HL-60 (cell line): ENCODE results near the gene MBD2.

Experiments used
- DNase-seq, 2 experiments: peaks; one replicate each; pipeline ENCODE4 v3.0.0-alpha.2; 2010 to 2020; ENCODE audit warnings: low read depth in 1 of 2, low spot score in 1 of 2
- H3K27ac ChIP-seq: fragments of 250-450 bp; sonication (Bioruptor Pico); replicated peaks from 2 replicates; pipeline ENCODE4 v1.5.1; 2020; ENCODE audit warnings: mild to moderate bottlenecking, moderate library complexity
- H3K27me3 ChIP-seq: fragments of 250-450 bp; sonication (Bioruptor Pico); 2 replicates; pipeline ENCODE4 v1.5.1; 2021; ENCODE audit warnings: mild to moderate bottlenecking, moderate library complexity; ENCODE audit not compliant: insufficient read depth, poor library complexity, severe bottlenecking
- H3K4me3 ChIP-seq: replicated peaks from 2 replicates; pipeline ENCODE4 v1.5.1; 2011; ENCODE audit warnings: mild to moderate bottlenecking, control low read depth, low read length; ENCODE audit not compliant: insufficient read depth
- GABPA ChIP-seq: IDR thresholded peaks from 2 replicates; pipeline ENCODE4 v1.6.1; 2012; ENCODE audit warnings: low read depth
- POLR2AphosphoS5 ChIP-seq: IDR thresholded peaks from 2 replicates; pipeline ENCODE4 v1.6.1; 2012; ENCODE audit warnings: low read depth
- SPI1 ChIP-seq: IDR thresholded peaks from 2 replicates; pipeline ENCODE4 v1.6.1; 2012; ENCODE audit warnings: low read depth, mild to moderate bottlenecking, borderline replicate concordance
- TF ChIP-seq, protein P1 (sequence below): IDR thresholded peaks from one replicate; pipeline ENCODE4 v1.5.1; 2011; ENCODE audit warnings: low read length, control low read depth, inconsistent platforms; ENCODE audit not compliant: insufficient read depth
- TF ChIP-seq, protein P2 (sequence below): IDR thresholded peaks from 2 replicates; pipeline ENCODE4 v1.6.1; 2012; ENCODE audit warnings: low read depth; ENCODE audit not compliant: insufficient replicate concordance

MBD2 gene

DNA sequence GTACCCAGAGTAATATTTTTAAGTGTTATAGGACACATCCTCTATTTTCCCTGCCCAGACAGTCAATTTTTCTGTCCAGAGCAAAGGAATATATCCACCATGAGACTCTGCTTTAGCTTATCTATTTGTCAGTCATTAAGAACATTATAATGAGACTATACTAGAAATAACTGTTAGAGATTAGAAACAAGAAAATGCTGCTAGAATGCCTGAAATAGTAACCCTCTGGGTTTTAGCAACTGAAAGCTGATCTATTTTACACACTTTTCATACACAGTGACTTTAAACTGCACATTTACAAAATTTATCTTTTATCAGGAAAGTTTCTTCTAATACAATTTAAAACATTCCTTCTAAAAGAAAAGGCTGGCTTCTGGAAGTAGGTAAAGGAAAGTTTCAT is 39.6 kb downstream of the MBD2 start:
- no peak for DNase-seq
- H3K27ac ChIP-seq, result no peak overlapping the region
- no peak overlapping the region for H3K4me3 ChIP-seq
- TF ChIP-seq POLR2AphosphoS5 (no peak), SPI1 (no peak), GABPA (no peak)
- TF ChIP-seq, protein P1, sequence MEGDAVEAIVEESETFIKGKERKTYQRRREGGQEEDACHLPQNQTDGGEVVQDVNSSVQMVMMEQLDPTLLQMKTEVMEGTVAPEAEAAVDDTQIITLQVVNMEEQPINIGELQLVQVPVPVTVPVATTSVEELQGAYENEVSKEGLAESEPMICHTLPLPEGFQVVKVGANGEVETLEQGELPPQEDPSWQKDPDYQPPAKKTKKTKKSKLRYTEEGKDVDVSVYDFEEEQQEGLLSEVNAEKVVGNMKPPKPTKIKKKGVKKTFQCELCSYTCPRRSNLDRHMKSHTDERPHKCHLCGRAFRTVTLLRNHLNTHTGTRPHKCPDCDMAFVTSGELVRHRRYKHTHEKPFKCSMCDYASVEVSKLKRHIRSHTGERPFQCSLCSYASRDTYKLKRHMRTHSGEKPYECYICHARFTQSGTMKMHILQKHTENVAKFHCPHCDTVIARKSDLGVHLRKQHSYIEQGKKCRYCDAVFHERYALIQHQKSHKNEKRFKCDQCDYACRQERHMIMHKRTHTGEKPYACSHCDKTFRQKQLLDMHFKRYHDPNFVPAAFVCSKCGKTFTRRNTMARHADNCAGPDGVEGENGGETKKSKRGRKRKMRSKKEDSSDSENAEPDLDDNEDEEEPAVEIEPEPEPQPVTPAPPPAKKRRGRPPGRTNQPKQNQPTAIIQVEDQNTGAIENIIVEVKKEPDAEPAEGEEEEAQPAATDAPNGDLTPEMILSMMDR, result no peak
- TF ChIP-seq, protein P2, sequence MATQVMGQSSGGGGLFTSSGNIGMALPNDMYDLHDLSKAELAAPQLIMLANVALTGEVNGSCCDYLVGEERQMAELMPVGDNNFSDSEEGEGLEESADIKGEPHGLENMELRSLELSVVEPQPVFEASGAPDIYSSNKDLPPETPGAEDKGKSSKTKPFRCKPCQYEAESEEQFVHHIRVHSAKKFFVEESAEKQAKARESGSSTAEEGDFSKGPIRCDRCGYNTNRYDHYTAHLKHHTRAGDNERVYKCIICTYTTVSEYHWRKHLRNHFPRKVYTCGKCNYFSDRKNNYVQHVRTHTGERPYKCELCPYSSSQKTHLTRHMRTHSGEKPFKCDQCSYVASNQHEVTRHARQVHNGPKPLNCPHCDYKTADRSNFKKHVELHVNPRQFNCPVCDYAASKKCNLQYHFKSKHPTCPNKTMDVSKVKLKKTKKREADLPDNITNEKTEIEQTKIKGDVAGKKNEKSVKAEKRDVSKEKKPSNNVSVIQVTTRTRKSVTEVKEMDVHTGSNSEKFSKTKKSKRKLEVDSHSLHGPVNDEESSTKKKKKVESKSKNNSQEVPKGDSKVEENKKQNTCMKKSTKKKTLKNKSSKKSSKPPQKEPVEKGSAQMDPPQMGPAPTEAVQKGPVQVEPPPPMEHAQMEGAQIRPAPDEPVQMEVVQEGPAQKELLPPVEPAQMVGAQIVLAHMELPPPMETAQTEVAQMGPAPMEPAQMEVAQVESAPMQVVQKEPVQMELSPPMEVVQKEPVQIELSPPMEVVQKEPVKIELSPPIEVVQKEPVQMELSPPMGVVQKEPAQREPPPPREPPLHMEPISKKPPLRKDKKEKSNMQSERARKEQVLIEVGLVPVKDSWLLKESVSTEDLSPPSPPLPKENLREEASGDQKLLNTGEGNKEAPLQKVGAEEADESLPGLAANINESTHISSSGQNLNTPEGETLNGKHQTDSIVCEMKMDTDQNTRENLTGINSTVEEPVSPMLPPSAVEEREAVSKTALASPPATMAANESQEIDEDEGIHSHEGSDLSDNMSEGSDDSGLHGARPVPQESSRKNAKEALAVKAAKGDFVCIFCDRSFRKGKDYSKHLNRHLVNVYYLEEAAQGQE, result no peak
- no peaks in the 10 kb centered on the region for H3K27me3 ChIP-seq

DNA sequence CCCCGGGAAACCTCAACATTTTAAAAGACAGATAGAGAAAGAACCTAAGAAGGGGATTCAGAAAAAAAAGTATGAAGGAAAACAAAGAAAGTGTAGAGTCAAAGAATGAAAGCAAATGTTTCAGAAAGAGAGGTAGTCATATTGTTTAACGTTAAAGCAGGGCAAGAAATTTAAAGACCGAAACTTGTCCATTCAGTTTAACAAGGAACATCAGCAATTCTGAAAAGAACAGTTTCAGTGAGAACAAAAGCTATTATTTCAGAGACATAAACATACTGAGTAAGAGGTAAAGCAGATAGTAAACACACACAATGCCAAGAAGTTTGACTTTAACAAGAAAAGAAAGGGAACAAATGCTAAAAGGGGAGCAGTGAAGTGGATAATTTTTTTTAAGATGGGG is 41.1 kb downstream of the MBD2 start:
- no peak overlapping the region for H3K4me3 ChIP-seq
- TF ChIP-seq, protein P2, result no peak
- TF ChIP-seq GABPA, result no peak
- TF ChIP-seq, protein P1, result no peak
- DNase-seq, result no peak
- no peak overlapping the region for H3K27ac ChIP-seq
- H3K27me3 ChIP-seq, result no peaks in the 10 kb centered on the region

DNA sequence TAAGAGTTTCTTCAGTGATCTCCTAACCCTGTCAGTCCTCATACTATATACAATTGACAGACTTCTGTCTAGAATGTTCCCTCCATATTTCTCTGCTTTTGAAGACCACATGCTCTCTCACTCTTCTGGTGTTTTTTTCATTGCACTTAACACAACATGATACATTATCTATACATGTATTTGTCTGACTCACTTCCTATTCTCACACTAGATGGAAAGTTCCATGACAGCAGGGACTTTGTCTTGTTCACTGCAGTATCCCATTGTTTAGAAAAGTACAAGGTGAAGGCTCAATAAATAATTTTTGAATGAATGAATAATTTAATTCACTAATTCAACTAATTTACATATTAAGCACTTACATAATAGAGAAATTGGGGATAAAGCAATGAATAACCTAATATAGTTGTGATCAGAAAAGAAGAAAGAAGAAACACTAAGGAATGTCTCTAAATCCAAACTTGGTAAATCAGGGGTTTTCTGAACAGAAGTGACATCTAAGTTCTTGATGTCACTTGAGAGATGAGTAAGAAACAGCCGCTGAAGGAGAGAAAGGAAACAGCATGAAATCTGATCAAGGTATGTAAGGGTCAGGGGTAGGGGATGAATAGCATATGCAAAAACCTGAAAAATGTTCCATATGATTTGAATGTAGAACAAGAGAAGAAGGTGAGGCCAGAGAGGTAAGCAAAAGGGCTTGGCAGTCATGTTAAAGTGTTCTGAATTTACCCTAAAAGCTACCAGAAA is 42.4 kb downstream of the MBD2 start:
- DNase-seq, result peak in 1 of 2 experiments; percentile 8
- no peak overlapping the region for H3K4me3 ChIP-seq
- no peak overlapping the region for H3K27ac ChIP-seq
- H3K27me3 ChIP-seq, result no peaks in the 10 kb centered on the region
- TF ChIP-seq, protein P2, result no peak
- no peak for TF ChIP-seq GABPA
- TF ChIP-seq, protein P1, result no peak
- no peak for TF ChIP-seq SPI1
- no peak for TF ChIP-seq POLR2AphosphoS5
